Prostate gland (tissue), 2 donors: Measurements from ENCODE around the gene SYNJ2.

ENCODE experiments used
- CTCF ChIP-seq, 4 experiments: fragments of 200-600 bp in 2 of 4; fragments of 450-650 bp in 2 of 4; sonication (generic) in 2 of 4; IDR thresholded peaks; 1 replicate in 3 of 4; 2 replicates in 1 of 4; pipeline ENCODE4 v1.5.1; 2016 to 2019; ENCODE audit warnings: antibody characterized with exemption in 4 of 4, mild to moderate bottlenecking in 2 of 4, moderate library complexity in 2 of 4
- POLR2A ChIP-seq: fragments of 450-650 bp; IDR thresholded peaks from one replicate; pipeline ENCODE4 v1.6.1; 2016; ENCODE audit warnings: antibody characterized with exemption, mild to moderate bottlenecking
- POLR2AphosphoS5 ChIP-seq: sonication (generic); formaldehyde crosslinking; IDR thresholded peaks from one replicate; pipeline ENCODE4 v1.6.1; 2017; ENCODE audit warnings: antibody characterized with exemption

- no peak for TF ChIP-seq POLR2AphosphoS5
- TF ChIP-seq POLR2A, result no peak
- no peak for TF ChIP-seq CTCF (IDR thresholded peaks at IDR 0.05)
Observed at GRCh38 chr6:157997893-157998608, 16.4 kb downstream of the SYNJ2 start.
